Keratinocyte (primary cell): ENCODE data around the gene PSMC3.

Source experiments
- CTCF ChIP-seq, 3 experiments: IDR thresholded peaks in 1 of 3; conservative IDR thresholded peaks in 1 of 3; optimal IDR thresholded peaks in 1 of 3; 2 replicates in 2 of 3; 3 replicates in 1 of 3; pipeline versions ENCODE3 to v1.5.1; 2011; ENCODE audit warnings: low read length in 3 of 3, mild to moderate bottlenecking in 3 of 3, moderate library complexity in 2 of 3, control low read depth in 1 of 3, inconsistent platforms in 1 of 3; ENCODE audit not compliant: insufficient read depth in 2 of 3; ENCODE audit errors: extremely low read depth in 1 of 3
- EZH2 ChIP-seq: IDR thresholded peaks from one replicate; pipeline ENCODE4 v1.6.1; 2012; ENCODE audit warnings: inconsistent platforms, mild to moderate bottlenecking, low read length, moderate library complexity

- no peak for TF ChIP-seq CTCF (optimal IDR thresholded peaks at IDR 0.05 in 1 of 3, IDR thresholded peaks at IDR 0.05 in 1 of 3, conservative IDR thresholded peaks at IDR 0.05 in 1 of 3; ENCODE audit: extremely low read depth in 1 of 3, insufficient read depth in 2 of 3, low read length in 3 of 3)
- no peak for TF ChIP-seq EZH2
Observed at GRCh38 chr11:47466701-47467250, 40.5 kb upstream of the PSMC3 start.
